ENCODE data around the gene GRM1.

The GRM1 gene

GRCh38 chr6:146337376-146337775, 308.5 kb downstream of the GRM1 start:
- DNase-seq (ENCODE audit: low read depth in 1 of 2, low spot score in 1 of 2), result no peak
- H3K4me3 ChIP-seq (replicated peaks; ENCODE audit: insufficient read depth, low read length), result no peak overlapping the region
- no peak for TF ChIP-seq POLR2AphosphoS5 (IDR thresholded peaks at IDR 0.05; ENCODE audit: low read depth)
- TF ChIP-seq GABPA (IDR thresholded peaks at IDR 0.05; ENCODE audit: low read depth), result no peak
- no peak for TF ChIP-seq CTCF (IDR thresholded peaks at IDR 0.05; ENCODE audit: insufficient read depth, low read length)
- TF ChIP-seq SPI1 (IDR thresholded peaks at IDR 0.05; ENCODE audit: borderline replicate concordance, low read depth), result no peak
- no peak for TF ChIP-seq REST (IDR thresholded peaks at IDR 0.05; ENCODE audit: insufficient replicate concordance, low read depth)
- H3K27me3 ChIP-seq (ENCODE audit: insufficient read depth, poor library complexity, severe bottlenecking), result no peaks in the 10 kb centered on the region
- H3K27ac ChIP-seq (replicated peaks), result no peak overlapping the region

GRCh38 chr6:146339716-146340115, 310.9 kb downstream of the GRM1 start:
- H3K27me3 ChIP-seq (ENCODE audit: insufficient read depth, poor library complexity, severe bottlenecking), result no peaks in the 10 kb centered on the region

GRCh38 chr6:146341493-146342230, 312.8 kb downstream of the GRM1 start:
- TF ChIP-seq REST (IDR thresholded peaks at IDR 0.05; ENCODE audit: insufficient replicate concordance, low read depth) (no peak), SPI1 (IDR thresholded peaks at IDR 0.05; ENCODE audit: borderline replicate concordance, low read depth) (no peak), POLR2AphosphoS5 (IDR thresholded peaks at IDR 0.05; ENCODE audit: low read depth) (no peak), CTCF (IDR thresholded peaks at IDR 0.05; ENCODE audit: insufficient read depth, low read length) (no peak), GABPA (IDR thresholded peaks at IDR 0.05; ENCODE audit: low read depth) (no peak)
- DNase-seq (ENCODE audit: low read depth in 1 of 2, low spot score in 1 of 2), result no peak
- no peaks in the 10 kb centered on the region for H3K27me3 ChIP-seq (ENCODE audit: insufficient read depth, poor library complexity, severe bottlenecking)
- no peak overlapping the region for H3K4me3 ChIP-seq (replicated peaks; ENCODE audit: insufficient read depth, low read length)
- H3K27ac ChIP-seq (replicated peaks), result no peak overlapping the region

More at GRCh38 chr6:146339716-146340115, 310.9 kb downstream of the GRM1 start:
- no peak overlapping the region for H3K4me3 ChIP-seq (replicated peaks; ENCODE audit: insufficient read depth, low read length)
- DNase-seq (ENCODE audit: low read depth in 1 of 2, low spot score in 1 of 2), result no peak
- TF ChIP-seq SPI1 (IDR thresholded peaks at IDR 0.05; ENCODE audit: borderline replicate concordance, low read depth), result peak; percentile 74
- no peak for TF ChIP-seq GABPA (IDR thresholded peaks at IDR 0.05; ENCODE audit: low read depth)
- H3K27ac ChIP-seq (replicated peaks), result no peak overlapping the region

- no peaks in the 10 kb centered on the region for H3K27me3 ChIP-seq (ENCODE audit: insufficient read depth, poor library complexity, severe bottlenecking)
- no peak overlapping the region for H3K27ac ChIP-seq (replicated peaks)
- DNase-seq (ENCODE audit: low read depth in 1 of 2, low spot score in 1 of 2), result no peak
- no peak overlapping the region for H3K4me3 ChIP-seq (replicated peaks; ENCODE audit: insufficient read depth, low read length)
- TF ChIP-seq REST (IDR thresholded peaks at IDR 0.05; ENCODE audit: insufficient replicate concordance, low read depth) (no peak), CTCF (IDR thresholded peaks at IDR 0.05; ENCODE audit: insufficient read depth, low read length) (no peak), SPI1 (IDR thresholded peaks at IDR 0.05; ENCODE audit: borderline replicate concordance, low read depth) (no peak), POLR2AphosphoS5 (IDR thresholded peaks at IDR 0.05; ENCODE audit: low read depth) (no peak), GABPA (IDR thresholded peaks at IDR 0.05; ENCODE audit: low read depth) (no peak)
These were observed 316.7 kb downstream of the GRM1 start for GRCh38 chr6:146345598-146345997.

Data from HL-60 (cell line).